Activated naive CD4-positive, alpha-beta T cell treated with anti-CD3 and anti-CD28 coated beads, Interleukin-2, amount 10 ng/mL, durations not matched to agents 7 days and 5 days (primary cell): Measurements from ENCODE around the gene LBR.

ENCODE experiments used
- CTCF ChIA-PET: fragments of 350-600 bp; sonication (Branson Sonifier 250); formaldehyde crosslinking; loops from one replicate; lab custom pipeline; 2021; ENCODE audit warnings: antibody characterized with exemption; lab: Charles Lee
- DNase-seq: peaks from one replicate; pipeline ENCODE4 v3.0.0-alpha.2; 2020
- H3K27ac Mint-ChIP-seq: one replicate; pipeline ENCODE4 v1.8.0; 2021; ENCODE audit warnings: mild to moderate bottlenecking, moderate library complexity, mixed read lengths
- H3K27me3 Mint-ChIP-seq: one replicate; pipeline ENCODE4 v1.8.0; 2021; ENCODE audit warnings: mild to moderate bottlenecking, mixed read lengths
- H3K36me3 Mint-ChIP-seq: one replicate; pipeline ENCODE4 v1.8.0; 2021; ENCODE audit warnings: mixed read lengths
- H3K4me1 Mint-ChIP-seq: one replicate; pipeline ENCODE4 v1.8.0; 2021; ENCODE audit warnings: mixed read lengths
- H3K4me3 Mint-ChIP-seq: one replicate; pipeline ENCODE4 v1.8.0; 2021; ENCODE audit warnings: mild to moderate bottlenecking, moderate library complexity, mixed read lengths
- H3K9me3 Mint-ChIP-seq: one replicate; pipeline ENCODE4 v1.8.0; 2021; ENCODE audit warnings: mixed read lengths

Gene LBR

DNA sequence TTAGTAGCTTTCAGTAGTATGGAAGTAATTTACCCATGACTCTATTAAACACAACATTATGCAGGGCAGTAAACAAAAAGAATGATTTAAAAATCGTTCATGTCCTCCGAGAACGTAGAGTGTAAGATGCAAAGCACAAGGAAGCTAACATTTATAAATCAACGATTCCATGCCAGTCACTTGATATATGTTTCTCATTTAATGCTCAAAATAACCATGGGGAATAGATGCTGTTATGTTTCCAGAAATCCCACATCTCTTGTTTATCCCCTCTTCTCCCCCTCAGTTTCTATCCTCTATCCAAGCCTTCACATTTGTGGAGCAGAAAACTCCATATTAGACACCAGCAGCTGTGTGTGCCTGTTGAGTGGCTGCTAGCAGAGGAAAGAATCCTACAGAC lies 52.8 kb downstream of the LBR start:
- no peak for DNase-seq
- peaks cover 2% of the 10 kb centered on the region for H3K4me1 Mint-ChIP-seq
- no peak overlapping the region for H3K4me3 Mint-ChIP-seq
- H3K27me3 Mint-ChIP-seq = peaks cover 7% of the 10 kb centered on the region
- H3K9me3 Mint-ChIP-seq = no peaks in the 10 kb centered on the region
- no peaks in the 10 kb centered on the region for H3K36me3 Mint-ChIP-seq
- no peak overlapping the region for H3K27ac Mint-ChIP-seq
- CTCF ChIA-PET = no interaction called here

DNA sequence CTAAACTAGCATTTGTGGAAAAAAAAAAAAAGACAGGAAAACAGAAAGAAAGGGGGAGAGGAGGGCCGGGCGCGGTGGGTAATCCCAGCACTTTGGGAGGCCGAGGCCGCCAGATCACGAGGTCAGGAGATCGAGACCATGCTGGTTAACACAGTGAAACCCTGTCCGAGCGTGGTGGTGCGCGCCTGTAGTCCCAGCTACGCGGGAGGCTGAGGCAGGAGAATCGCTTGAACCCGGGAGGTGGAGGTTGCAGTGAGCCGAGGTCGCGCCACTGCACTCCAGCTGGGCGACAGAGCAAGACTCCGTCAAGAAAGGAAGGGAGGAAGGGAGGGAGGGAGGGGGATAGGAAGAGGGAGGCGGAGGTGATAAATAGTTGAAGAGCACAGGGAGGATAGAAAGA lies 54.7 kb downstream of the LBR start:
- Mint-ChIP-seq H3K9me3 (no peaks in the 10 kb centered on the region), H3K27ac (no peak overlapping the region), H3K27me3 (peaks cover 7% of the 10 kb centered on the region), H3K36me3 (no peaks in the 10 kb centered on the region), H3K4me1 (no peaks in the 10 kb centered on the region), H3K4me3 (no peak overlapping the region)
- CTCF ChIA-PET = no interaction called here
- no peak for DNase-seq

DNA sequence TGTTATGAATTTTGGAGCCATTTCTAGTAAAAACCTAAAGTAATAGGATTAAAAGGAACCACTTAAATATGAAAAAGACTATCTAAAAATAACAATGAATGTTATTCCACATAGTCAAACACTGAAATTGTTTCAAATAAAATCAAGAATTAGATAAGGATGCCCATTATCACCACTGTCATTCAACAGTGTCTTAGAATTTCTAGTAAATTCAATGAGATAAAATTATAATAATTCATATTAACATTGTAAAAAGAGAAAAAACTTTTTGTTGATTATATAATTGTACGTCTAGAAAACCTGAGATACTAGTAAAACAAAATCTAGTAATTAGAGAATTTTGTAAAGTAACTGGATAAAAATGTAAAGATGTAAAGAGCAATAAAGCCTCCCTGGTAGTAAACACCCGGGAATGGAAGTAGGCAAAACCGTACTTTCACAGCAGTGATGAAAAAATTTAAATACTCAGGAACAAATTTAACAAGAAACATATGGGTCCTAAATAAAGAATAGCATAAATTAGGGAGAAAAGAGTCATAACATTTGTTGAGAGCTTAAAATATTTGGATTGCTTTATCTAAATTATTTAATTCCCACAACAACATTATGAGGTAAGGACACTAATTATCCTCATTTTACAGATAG lies 56.4 kb downstream of the LBR start:
- Mint-ChIP-seq H3K36me3 (no peaks in the 10 kb centered on the region), H3K4me1 (no peaks in the 10 kb centered on the region), H3K27me3 (peaks cover 7% of the 10 kb centered on the region), H3K9me3 (no peaks in the 10 kb centered on the region), H3K4me3 (no peak overlapping the region), H3K27ac (no peak overlapping the region)
- no peak for DNase-seq
- CTCF ChIA-PET = no interaction called here

DNA sequence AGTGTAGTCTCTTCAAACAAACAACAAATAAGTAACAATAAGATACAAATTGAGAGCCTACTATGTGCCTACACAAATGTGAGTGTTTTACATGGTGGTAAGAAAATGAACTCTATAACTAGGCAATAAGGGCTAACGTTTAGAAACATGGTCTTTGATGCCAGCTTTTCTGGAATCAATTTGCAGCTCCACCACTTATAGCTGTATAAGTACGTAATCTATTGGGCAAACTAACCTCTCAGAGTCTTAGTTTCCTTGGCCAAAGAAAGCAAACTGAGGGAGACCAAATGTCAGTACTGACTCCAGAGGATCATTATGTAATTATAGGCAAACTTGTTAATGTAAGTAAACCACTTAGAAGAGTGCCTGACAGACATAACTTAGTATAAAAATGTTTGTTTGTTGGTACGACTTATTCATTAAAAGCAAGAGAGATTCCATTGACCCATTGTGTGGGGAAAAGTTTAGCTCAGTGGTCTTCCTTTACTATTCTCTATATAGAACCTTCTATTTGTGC lies 59.7 kb downstream of the LBR start:
- Mint-ChIP-seq H3K36me3 (no peaks in the 10 kb centered on the region), H3K9me3 (no peaks in the 10 kb centered on the region), H3K4me1 (peaks cover 3% of the 10 kb centered on the region), H3K4me3 (no peak overlapping the region), H3K27ac (no peak overlapping the region), H3K27me3 (peaks cover 6% of the 10 kb centered on the region)
- CTCF ChIA-PET = no interaction called here
- no peak for DNase-seq

DNA sequence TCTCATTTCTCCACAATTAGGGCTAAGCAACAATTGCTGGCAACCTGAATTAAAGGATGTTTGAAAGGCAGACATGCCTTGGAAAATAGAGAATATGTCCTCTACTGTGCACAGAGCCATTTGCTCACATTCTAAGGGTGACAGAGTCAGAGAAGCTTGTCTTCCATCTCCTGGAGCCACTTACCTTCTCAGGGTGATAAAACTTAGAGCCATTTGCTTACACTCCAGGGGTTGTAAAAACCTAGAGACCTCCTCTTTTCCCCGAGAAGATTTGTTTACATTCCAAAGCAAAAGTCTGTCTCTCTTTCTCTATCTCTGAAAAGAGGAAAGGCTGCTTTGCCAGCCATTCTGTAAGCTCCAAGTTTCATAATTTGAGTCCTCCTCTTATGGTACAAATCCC lies 61.3 kb downstream of the LBR start:
- peaks cover 5% of the 10 kb centered on the region for H3K4me1 Mint-ChIP-seq
- no peak overlapping the region for H3K27ac Mint-ChIP-seq
- H3K4me3 Mint-ChIP-seq = no peak overlapping the region
- CTCF ChIA-PET = no interaction called here
- no peaks in the 10 kb centered on the region for H3K36me3 Mint-ChIP-seq
- DNase-seq = no peak
- H3K27me3 Mint-ChIP-seq = peaks cover 5% of the 10 kb centered on the region
- no peaks in the 10 kb centered on the region for H3K9me3 Mint-ChIP-seq

DNA sequence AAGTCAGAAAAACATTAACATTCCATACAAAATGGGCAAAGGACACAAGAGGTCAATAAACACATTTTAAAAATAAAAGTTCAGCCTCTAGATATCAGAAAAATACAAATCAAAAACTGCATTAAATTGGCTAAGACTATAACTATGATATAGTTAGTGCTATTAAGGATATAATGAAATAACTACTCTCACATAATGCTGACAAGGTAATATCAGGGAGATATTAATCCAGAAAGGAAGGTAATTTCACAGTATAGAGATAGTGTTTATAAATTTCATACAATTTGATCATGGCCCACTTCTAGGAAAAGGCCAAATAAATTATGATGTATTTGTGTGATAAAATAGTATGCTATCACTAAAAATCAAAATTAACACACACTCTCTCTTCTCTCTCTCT lies 61.8 kb downstream of the LBR start:
- no peaks in the 10 kb centered on the region for H3K9me3 Mint-ChIP-seq
- peaks cover 5% of the 10 kb centered on the region for H3K4me1 Mint-ChIP-seq
- no peak overlapping the region for H3K4me3 Mint-ChIP-seq
- peaks cover 5% of the 10 kb centered on the region for H3K27me3 Mint-ChIP-seq
- no peak overlapping the region for H3K27ac Mint-ChIP-seq
- no peaks in the 10 kb centered on the region for H3K36me3 Mint-ChIP-seq
- CTCF ChIA-PET = no interaction called here
- DNase-seq = no peak

DNA sequence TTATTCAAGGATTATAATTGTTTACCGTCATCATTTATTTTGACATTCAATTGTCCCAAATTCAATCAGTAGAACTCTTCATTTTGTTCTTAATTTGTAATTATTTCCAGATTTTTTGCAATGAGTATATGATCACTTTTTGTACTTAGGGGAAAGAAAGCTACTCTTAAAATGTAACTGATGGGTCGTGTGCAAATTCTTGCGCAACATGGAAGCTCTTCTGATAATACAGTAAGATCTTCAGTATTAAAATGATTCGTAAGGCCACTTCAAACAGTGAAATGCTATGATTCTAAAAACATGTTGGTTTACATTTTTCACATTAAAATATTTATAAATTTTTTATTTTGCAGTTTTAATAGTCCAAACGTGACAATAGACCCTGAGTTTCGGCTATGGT lies 63.4 kb downstream of the LBR start:
- Mint-ChIP-seq H3K36me3 (no peaks in the 10 kb centered on the region), H3K27me3 (peaks cover 5% of the 10 kb centered on the region), H3K4me1 (peaks cover 5% of the 10 kb centered on the region), H3K4me3 (no peak overlapping the region), H3K9me3 (no peaks in the 10 kb centered on the region), H3K27ac (no peak overlapping the region)
- DNase-seq = no peak
- CTCF ChIA-PET = no interaction called here

DNA sequence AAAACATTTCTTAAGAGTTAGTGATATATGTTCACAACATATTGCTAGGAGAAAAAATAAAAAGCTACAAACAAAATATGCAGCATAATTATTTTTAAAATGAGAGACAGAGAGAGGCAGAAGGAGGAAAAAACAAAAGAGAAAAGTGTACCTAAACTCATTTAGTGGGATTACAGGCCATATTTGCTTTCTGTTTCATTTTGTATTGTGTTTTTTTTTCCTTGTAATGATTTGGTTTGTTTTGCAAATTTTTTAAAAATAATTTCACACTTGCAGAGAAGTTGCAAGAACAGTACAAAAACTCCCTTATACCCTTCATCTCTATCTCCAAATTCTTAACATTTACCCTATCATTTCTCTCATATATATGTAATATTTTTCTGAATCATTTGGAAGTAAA lies 65.0 kb downstream of the LBR start:
- CTCF ChIA-PET = interaction anchor here (0.6 kb wide), 1 partner anchor 29 kb away, joined by 3 read pairs; no protein-coding TSS in a partner anchor

DNA sequence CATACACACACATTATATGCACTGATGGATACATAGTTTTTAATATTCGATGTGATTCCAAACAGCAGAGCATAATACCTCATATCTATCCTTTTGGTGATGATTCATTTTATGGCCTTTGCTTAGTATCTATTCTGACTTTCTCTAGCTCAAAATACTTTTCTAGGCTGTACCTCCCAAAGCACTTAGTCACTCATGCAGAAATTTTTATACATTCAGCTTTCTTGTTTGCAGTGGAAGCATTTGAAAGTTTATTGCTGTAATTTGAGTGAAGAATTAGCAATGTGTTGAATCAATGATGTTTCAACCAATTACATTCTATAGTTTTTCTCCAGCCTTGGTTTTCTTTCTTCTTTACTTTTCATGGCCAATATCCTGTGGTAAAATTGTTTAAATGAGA lies 66.7 kb downstream of the LBR start:
- CTCF ChIA-PET = no interaction called here
- H3K36me3 Mint-ChIP-seq = no peaks in the 10 kb centered on the region
- H3K4me3 Mint-ChIP-seq = no peak overlapping the region

More for the DNA sequence above, 65.0 kb downstream of the LBR start:
- Mint-ChIP-seq H3K27ac (no peak overlapping the region), H3K36me3 (no peaks in the 10 kb centered on the region), H3K9me3 (no peaks in the 10 kb centered on the region), H3K4me1 (peaks cover 5% of the 10 kb centered on the region), H3K27me3 (peaks cover 5% of the 10 kb centered on the region), H3K4me3 (no peak overlapping the region)
- DNase-seq = no peak

DNA sequence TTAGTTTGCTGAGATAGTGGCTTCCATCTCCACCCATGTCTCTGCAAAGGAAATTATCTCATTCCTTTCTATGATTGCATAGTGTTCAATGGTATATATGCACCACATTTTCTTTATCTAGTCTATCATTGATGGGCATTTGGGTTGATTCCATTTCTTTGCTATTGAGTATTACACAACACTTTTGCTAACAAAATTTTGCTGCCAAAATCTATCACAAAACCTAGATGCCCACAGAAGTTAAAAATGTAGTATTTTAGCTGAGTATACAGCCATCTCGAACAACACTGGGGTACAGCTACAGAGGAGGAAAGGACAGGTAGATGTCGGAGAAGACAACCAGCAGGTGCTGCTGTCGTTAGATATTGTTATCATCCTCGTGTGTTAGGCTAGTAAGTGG lies 67.7 kb downstream of the LBR start:
- H3K36me3 Mint-ChIP-seq = no peaks in the 10 kb centered on the region
- CTCF ChIA-PET = no interaction called here
- H3K9me3 Mint-ChIP-seq = no peaks in the 10 kb centered on the region
- H3K4me3 Mint-ChIP-seq = no peak overlapping the region
- peaks cover 5% of the 10 kb centered on the region for H3K4me1 Mint-ChIP-seq
- no peak for DNase-seq
- no peak overlapping the region for H3K27ac Mint-ChIP-seq
- H3K27me3 Mint-ChIP-seq = peaks cover 13% of the 10 kb centered on the region

More for the DNA sequence above, 66.7 kb downstream of the LBR start:
- no peaks in the 10 kb centered on the region for H3K9me3 Mint-ChIP-seq
- H3K27me3 Mint-ChIP-seq = peaks cover 10% of the 10 kb centered on the region
- no peak for DNase-seq
- no peak overlapping the region for H3K27ac Mint-ChIP-seq
- peaks cover 5% of the 10 kb centered on the region for H3K4me1 Mint-ChIP-seq

DNA sequence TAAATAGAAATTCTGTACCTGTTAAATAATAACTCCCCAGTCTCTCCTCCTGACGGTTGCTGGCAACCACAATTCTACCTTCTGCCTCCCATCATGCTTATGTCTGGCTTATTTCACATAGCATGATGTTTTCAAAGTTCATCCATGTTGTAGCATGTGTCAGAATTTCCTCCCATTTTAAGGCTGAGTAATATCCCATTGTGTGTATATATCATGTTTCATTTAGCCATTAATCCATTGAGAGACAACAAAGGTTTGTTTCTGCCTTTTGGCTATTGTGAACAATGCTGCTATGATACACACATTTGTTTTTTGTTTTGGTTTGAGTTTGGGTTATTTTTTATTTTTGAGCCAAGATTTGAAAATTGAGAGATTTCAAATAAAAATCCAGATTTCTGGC lies 72.0 kb downstream of the LBR start:
- no peaks in the 10 kb centered on the region for H3K9me3 Mint-ChIP-seq
- CTCF ChIA-PET = no interaction called here
- H3K36me3 Mint-ChIP-seq = no peaks in the 10 kb centered on the region
- peaks cover 19% of the 10 kb centered on the region for H3K27me3 Mint-ChIP-seq
- H3K4me3 Mint-ChIP-seq = no peak overlapping the region
- no peak overlapping the region for H3K27ac Mint-ChIP-seq
- H3K4me1 Mint-ChIP-seq = no peaks in the 10 kb centered on the region
- no peak for DNase-seq

DNA sequence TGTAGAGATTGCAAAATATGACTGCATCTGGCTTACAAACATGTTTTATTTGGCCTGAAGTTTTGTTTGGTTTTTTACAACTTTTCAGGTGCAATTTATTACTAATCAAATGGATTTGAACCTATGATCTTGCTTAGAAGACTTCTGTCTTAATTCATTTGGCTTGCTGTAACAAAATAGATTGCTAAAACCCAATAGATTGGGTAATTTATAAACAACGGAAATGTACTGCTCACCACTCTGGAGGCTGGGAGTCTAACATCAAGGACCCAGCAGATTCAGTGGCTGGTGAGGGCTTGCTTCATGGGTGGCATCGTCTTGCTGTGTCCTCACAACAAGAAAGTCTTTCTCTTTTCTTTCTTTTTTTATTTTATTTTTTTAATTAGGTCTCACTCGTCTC lies 72.9 kb downstream of the LBR start:
- Mint-ChIP-seq H3K27ac (no peak overlapping the region), H3K36me3 (no peaks in the 10 kb centered on the region), H3K4me3 (no peak overlapping the region), H3K4me1 (no peaks in the 10 kb centered on the region), H3K27me3 (peaks cover 19% of the 10 kb centered on the region), H3K9me3 (no peaks in the 10 kb centered on the region)
- CTCF ChIA-PET = no interaction called here
- no peak for DNase-seq
